ENCODE measurements around the gene TMEM114.
"Not testable (repeated sequence)": the region's sequence is repeated elsewhere in the genome, so short reads cannot be mapped to it uniquely, and the experiment has no call there.

Gene TMEM114

GRCh38 chr16:8575399-8575798 lies 14.9 kb downstream of the TMEM114 start:
- CTCF ChIA-PET = interaction anchor here (0.6 kb wide), 1 partner anchor 85 kb away, joined by 3 read pairs; no protein-coding TSS in a partner anchor
- TF ChIP-seq FOXM1 (IDR thresholded peaks at IDR 0.05; ENCODE audit: borderline replicate concordance) (no peak), CTBP1 (IDR thresholded peaks at IDR 0.05; ENCODE audit: borderline replicate concordance) (no peak), FOXK2 (IDR thresholded peaks at IDR 0.05) (no peak), ARNT (IDR thresholded peaks at IDR 0.05) (no peak), TARDBP (IDR thresholded peaks at IDR 0.05) (no peak), ZNF384 (IDR thresholded peaks at IDR 0.05) (no peak), BHLHE40 (IDR thresholded peaks at IDR 0.05; ENCODE audit: borderline replicate concordance) (no peak), HDGF (IDR thresholded peaks at IDR 0.05; ENCODE audit: borderline replicate concordance) (no peak), SUZ12 (IDR thresholded peaks at IDR 0.05) (no peak), ELF4 (IDR thresholded peaks at IDR 0.05) (no peak), FOXA1 (IDR thresholded peaks at IDR 0.05) (no peak), L3MBTL2 (conservative IDR thresholded peaks at IDR 0.05) (no peak), PKNOX1 (IDR thresholded peaks at IDR 0.05) (no peak), SP1 (IDR thresholded peaks at IDR 0.05) (no peak), NFRKB (IDR thresholded peaks at IDR 0.05) (no peak), LEF1 (IDR thresholded peaks at IDR 0.05; ENCODE audit: borderline replicate concordance) (no peak)
- POLR2A ChIA-PET = no interaction called here
- no peak for DNase-seq (ENCODE audit: extremely low spot score)

GRCh38 chr16:8572919-8573724 lies 17.2 kb downstream of the TMEM114 start:
- ChIA-PET POLR2A (no interaction called here), CTCF (interaction anchor here (1.9 kb wide), 1 partner anchor 11 kb away, joined by 7 read pairs; no protein-coding TSS in a partner anchor)
- DNase-seq (ENCODE audit: extremely low spot score) = peak; percentile 39
- no peak for TF ChIP-seq HDGF (IDR thresholded peaks at IDR 0.05; ENCODE audit: borderline replicate concordance)
- TF ChIP-seq FOXA1 (IDR thresholded peaks at IDR 0.05) = no peak

- CTCF ChIA-PET = interaction anchor here (0.6 to 1.9 kb wide), 2 partner anchors 11 to 78 kb away, joined by 3 to 7 read pairs; no protein-coding TSS in a partner anchor
- POLR2A ChIA-PET = no interaction called here
- DNase-seq (ENCODE audit: extremely low spot score) = no peak
- no peak for TF ChIP-seq L3MBTL2 (conservative IDR thresholded peaks at IDR 0.05)
- TF ChIP-seq TARDBP (IDR thresholded peaks at IDR 0.05) = no peak
- no peak for TF ChIP-seq FOXK2 (IDR thresholded peaks at IDR 0.05)
- no peak for TF ChIP-seq SP1 (IDR thresholded peaks at IDR 0.05)
- no peak for TF ChIP-seq SUZ12 (IDR thresholded peaks at IDR 0.05)
- no peak for TF ChIP-seq ARNT (IDR thresholded peaks at IDR 0.05)
- TF ChIP-seq FOXA1 (IDR thresholded peaks at IDR 0.05) = no peak
- TF ChIP-seq ZNF384 (IDR thresholded peaks at IDR 0.05) = no peak
- no peak for TF ChIP-seq HDGF (IDR thresholded peaks at IDR 0.05; ENCODE audit: borderline replicate concordance)
- TF ChIP-seq PKNOX1 (IDR thresholded peaks at IDR 0.05) = no peak
- TF ChIP-seq NFRKB (IDR thresholded peaks at IDR 0.05) = no peak
- TF ChIP-seq CTBP1 (IDR thresholded peaks at IDR 0.05; ENCODE audit: borderline replicate concordance) = no peak
- TF ChIP-seq LEF1 (IDR thresholded peaks at IDR 0.05; ENCODE audit: borderline replicate concordance) = no peak
- no peak for TF ChIP-seq BHLHE40 (IDR thresholded peaks at IDR 0.05; ENCODE audit: borderline replicate concordance)
- no peak for TF ChIP-seq FOXM1 (IDR thresholded peaks at IDR 0.05; ENCODE audit: borderline replicate concordance)
- no peak for TF ChIP-seq ELF4 (IDR thresholded peaks at IDR 0.05)
Observed at GRCh38 chr16:8572063-8572918, 18.0 kb downstream of the TMEM114 start.

- TF ChIP-seq TARDBP (IDR thresholded peaks at IDR 0.05) (no peak), CTBP1 (IDR thresholded peaks at IDR 0.05; ENCODE audit: borderline replicate concordance) (no peak), NFRKB (IDR thresholded peaks at IDR 0.05) (no peak), FOXA1 (IDR thresholded peaks at IDR 0.05) (no peak), ARNT (IDR thresholded peaks at IDR 0.05) (no peak), L3MBTL2 (conservative IDR thresholded peaks at IDR 0.05) (no peak), ELF4 (IDR thresholded peaks at IDR 0.05) (no peak), PKNOX1 (IDR thresholded peaks at IDR 0.05) (no peak), FOXM1 (IDR thresholded peaks at IDR 0.05; ENCODE audit: borderline replicate concordance) (no peak), BHLHE40 (IDR thresholded peaks at IDR 0.05; ENCODE audit: borderline replicate concordance) (no peak), LEF1 (IDR thresholded peaks at IDR 0.05; ENCODE audit: borderline replicate concordance) (no peak), SUZ12 (IDR thresholded peaks at IDR 0.05) (no peak), HDGF (IDR thresholded peaks at IDR 0.05; ENCODE audit: borderline replicate concordance) (no peak), SP1 (IDR thresholded peaks at IDR 0.05) (no peak), FOXK2 (IDR thresholded peaks at IDR 0.05) (no peak), ZNF384 (IDR thresholded peaks at IDR 0.05) (no peak)
- ChIA-PET POLR2A (no interaction called here), CTCF (no interaction called here)
- DNase-seq (ENCODE audit: extremely low spot score) = no peak
Observed at GRCh38 chr16:8571061-8571596, 19.2 kb downstream of the TMEM114 start.

- CTCF ChIA-PET; DNase-seq (ENCODE audit: extremely low spot score); POLR2A ChIA-PET: not testable (repeated sequence)
Observed at GRCh38 chr16:8570393-8570792, 19.9 kb downstream of the TMEM114 start.

Data from HEK293T (cell line).